Right cardiac atrium (tissue), 5 donors: ENCODE data around the gene CACNA1S. TPM values are rescaled to one million over a fixed set of nuclear protein-coding genes. Genes with fewer than 3 reads are reported as not detected.
A peak's percentile ranks its signal among the peaks of the same experiment; 100 is the strongest.

Source experiments
- ATAC-seq, 2 donors: fragments of 200-7000 bp; cut with Tn5 transposase; one replicate each; pipeline versions ENCODE4 v1.8.0 to v1.9.1; 2020; ENCODE audit warnings: moderate library complexity in 2 of 2, mild to moderate bottlenecking in 1 of 2
- DNase-seq, 3 donors: peaks; one replicate each; pipeline ENCODE4 v3.0.0-alpha.2; 2020
- H3K27ac ChIP-seq: one replicate; pipeline ENCODE4 v1.5.1; 2013; ENCODE audit warnings: mild to moderate bottlenecking, low read length, control low read depth, moderate library complexity
- H3K27me3 ChIP-seq: one replicate; pipeline ENCODE4 v1.6.1; 2013; ENCODE audit not compliant: control insufficient read depth, insufficient read depth
- H3K4me1 ChIP-seq: one replicate; pipeline ENCODE4 v1.6.1; 2013; ENCODE audit warnings: low read length; ENCODE audit not compliant: control insufficient read depth, insufficient read depth
- H3K4me3 ChIP-seq: one replicate; pipeline ENCODE4 v1.5.1; 2013; ENCODE audit warnings: low read length, control low read depth
- H3K9me3 ChIP-seq: one replicate; pipeline ENCODE4 v1.6.1; 2013; ENCODE audit warnings: low read length; ENCODE audit not compliant: control insufficient read depth
- WGBS: extraction: QIAGEN DNeasy Blood & Tissue Kit; methylation state at CpG from one replicate; pipeline ENCODE4 v1.1.7; 2013; 5-methylcytosine and 5-hydroxymethylcytosine counted together
- intact Hi-C, 4 donors: fragments of 100-400 bp; cut with DNase I; formaldehyde crosslinking; loops; one replicate each; pipeline versions ENCODE4 v1.11.0 to v1.14.0; 2022 to 2023
- polyA plus RNA-seq: library from polyadenylated mRNA; stranded (reverse); fragments of 200-250 nt; gene quantifications from one replicate; pipeline ENCODE4 v1.2.3, GENCODE V29; 2013
- total RNA-seq, 4 donors: library from RNA; stranded (reverse); fragmentation: NEBNext Ultra II Directional; extraction: Animal tissue kit (Norgen Biotek cat#: 25700); gene quantifications; one replicate each; pipeline ENCODE4 v1.2.1, GENCODE V29; 2021
- donor health status: healthy with polysubstance abuse.
- donor health status: DM: no; HTN: yes; CAD: no.
- donor health status: DM: no; HTN: no; CAD: no.
- donor health status: DM: no; HTN: yes; CAD: no; lungs with severe emphysema.
- donor health status: DM: yes; HTN: yes; CAD: no.

The CACNA1S gene
- total and polyA plus RNA-seq, 5 donors = 0.06 to 0.09 TPM; not detected in 3

DNA sequence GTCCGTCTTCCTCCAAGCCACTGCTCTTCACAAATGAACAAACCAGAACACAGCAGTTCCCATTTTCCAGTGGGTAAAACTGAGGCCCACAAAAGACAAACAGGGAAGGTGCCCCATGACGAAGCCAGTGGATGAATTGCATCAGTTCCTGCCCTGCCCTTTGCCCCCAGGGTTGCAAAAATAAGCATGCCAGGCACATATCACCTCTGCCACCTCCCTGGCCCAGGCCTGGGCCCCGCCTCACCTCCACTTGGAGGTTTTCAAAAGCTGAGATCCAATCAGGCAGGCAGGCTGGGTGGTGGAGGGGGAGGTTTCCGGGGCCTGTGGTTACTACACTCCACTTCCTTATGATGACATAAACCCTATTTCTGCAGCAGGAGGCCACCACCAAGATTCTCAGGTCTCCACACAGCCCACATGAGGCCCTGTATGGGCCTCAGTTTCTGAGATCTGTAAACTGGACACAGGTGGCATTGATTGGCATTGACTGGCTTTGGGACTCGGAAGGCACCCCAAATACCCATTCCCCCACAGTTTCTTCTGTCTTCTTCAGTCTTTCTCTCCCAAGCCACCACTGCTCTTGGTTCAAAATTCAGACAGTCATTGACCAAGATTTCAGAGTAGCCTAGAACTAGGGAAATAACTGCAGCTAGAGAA is 92.8 kb downstream of the CACNA1S start:
- Histone ChIP-seq H3K27ac (no peak overlapping the region), H3K27me3 (no peaks in the 10 kb centered on the region), H3K9me3 (no peaks in the 10 kb centered on the region), H3K4me3 (no peak overlapping the region), H3K4me1 (no peaks in the 10 kb centered on the region)
- ATAC-seq (no peak), DNase-seq (peak; percentile 42 to 76 (median 75))
- 80% methylated on average over 5 of the region's 5 CpGs for WGBS
- intact Hi-C loops = no loop called here

DNA sequence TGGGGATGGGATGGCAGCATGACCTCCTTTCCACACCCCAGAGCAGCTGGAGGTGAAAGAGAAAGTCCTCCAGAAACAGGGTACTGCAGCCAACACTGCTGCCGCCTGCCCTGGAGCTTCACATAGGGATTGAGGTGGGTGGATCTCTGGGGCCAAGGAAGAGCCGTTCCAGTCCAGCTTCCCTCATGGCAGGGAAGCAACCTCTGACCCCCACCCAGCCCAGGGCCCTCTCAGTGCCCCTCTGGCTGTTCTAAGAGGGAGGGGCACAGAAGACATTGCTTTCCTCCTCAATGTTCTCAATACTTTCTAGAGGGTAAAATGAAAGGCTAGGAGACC is 94.4 kb downstream of the CACNA1S start:
- 83% methylated on average over 2 of the region's 2 CpGs for WGBS
- no peaks in the 10 kb centered on the region for H3K4me1 ChIP-seq
- H3K9me3 ChIP-seq = no peaks in the 10 kb centered on the region
- H3K4me3 ChIP-seq = no peak overlapping the region
- no peak overlapping the region for H3K27ac ChIP-seq
- intact Hi-C loops = no loop called here
- DNase-seq (peak in 1 of 3 donors; percentile 13), ATAC-seq (no peak)
- H3K27me3 ChIP-seq = no peaks in the 10 kb centered on the region

DNA sequence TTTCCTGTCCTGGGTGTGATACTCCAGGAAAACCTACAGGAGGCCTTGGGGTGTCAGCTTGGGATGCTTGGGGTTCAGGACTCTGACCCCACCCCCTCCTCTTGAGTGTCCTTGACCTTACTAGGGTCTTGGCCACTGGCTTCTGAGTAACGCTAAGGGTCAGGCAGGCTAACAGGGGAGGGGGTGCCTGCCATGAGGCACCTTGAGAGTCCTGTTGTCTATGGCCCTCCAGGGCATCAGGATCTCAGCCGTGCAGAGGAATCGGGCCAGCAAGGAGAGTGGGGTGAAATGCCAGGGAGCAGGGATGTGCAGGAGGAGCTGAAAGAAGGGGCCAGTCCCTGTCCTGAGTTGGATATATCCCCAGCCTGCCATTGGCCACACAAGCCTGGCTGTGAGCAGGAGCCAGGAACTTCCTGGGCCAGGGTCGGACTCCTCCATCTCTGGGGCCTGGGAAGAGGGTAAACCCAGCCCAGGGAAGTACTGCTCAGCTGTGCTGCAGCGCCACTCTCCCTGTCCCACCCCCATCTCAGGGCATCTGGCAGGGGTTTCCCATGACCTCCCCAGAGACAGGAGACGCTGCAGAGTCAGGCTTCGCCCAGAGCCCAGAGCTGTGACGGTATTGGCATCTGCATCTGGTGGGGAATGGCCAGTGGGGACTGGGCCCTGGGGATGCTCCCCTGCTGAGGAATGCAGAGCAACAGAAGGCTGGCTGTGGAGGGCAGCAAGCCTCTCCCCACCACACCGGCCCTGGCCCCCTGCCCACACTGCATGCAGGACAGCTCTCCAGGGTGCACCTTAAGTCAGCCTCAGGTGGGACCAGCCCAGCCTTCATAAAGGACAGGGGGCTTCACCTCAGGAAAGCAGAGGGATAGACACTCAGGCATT is 95.0 kb downstream of the CACNA1S start:
- no peak overlapping the region for H3K27ac ChIP-seq
- intact Hi-C loops = no loop called here
- DNase-seq (peak in 2 of 3 donors; percentile 41 to 71), ATAC-seq (no peak)
- H3K27me3 ChIP-seq = no peaks in the 10 kb centered on the region
- H3K4me3 ChIP-seq = no peak overlapping the region
- H3K9me3 ChIP-seq = no peaks in the 10 kb centered on the region
- 70% methylated on average over 9 of the region's 9 CpGs for WGBS
- H3K4me1 ChIP-seq = no peaks in the 10 kb centered on the region

DNA sequence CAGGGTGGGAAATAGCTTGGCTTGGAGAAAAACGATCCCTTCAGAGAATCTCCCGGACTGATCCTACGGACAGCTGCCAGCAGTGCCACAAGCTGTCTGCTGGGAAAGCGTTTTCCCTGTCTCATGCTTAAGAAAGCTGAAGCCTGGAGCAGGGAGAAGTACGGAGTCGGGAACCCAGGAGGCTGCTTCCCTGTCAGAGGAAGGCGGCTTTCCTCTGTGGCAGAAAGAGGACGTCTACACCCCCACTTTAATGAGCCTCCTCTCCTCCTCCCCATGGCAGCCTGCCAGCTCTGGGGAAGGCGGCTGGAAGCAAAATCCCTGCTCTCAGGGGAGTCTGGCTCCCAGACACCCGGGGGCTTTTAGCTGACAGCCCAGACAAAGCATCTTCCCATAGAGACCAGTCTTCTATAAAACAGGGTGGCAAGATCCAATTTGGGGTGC is 96.0 kb downstream of the CACNA1S start:
- no peaks in the 10 kb centered on the region for H3K4me1 ChIP-seq
- no peaks in the 10 kb centered on the region for H3K27me3 ChIP-seq
- no peak overlapping the region for H3K27ac ChIP-seq
- peak; percentile 43 to 82 (median 73) for DNase-seq
- intact Hi-C loops = no loop called here
- H3K4me3 ChIP-seq = no peak overlapping the region
- 9% methylated on average over 10 of the region's 10 CpGs for WGBS
- ATAC-seq = no peak
- H3K9me3 ChIP-seq = no peaks in the 10 kb centered on the region

DNA sequence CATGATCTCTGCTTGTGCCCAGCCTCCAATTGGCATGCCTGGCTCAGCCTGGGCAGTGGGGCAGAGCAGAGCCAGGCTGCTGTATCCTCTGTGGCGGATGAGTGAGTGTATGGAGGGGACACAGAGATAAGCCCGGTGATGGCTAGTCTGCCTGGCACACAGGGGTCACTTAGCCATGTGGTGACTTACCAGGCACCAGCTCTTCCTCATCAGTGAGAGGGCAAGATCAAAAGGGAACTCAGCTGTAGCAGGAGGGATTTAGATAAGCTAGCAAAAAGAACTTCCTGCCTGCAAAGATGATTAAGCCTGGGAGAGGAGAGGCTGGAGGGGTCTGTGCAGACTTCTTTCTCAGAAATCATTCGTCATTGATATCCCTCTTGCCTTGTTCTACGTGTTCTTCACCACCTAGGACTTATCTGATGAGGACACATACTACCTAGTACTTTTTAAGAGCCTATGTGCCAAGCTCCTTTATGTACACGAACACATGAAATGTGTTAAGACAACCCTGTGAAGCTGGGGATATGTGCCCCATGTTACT is 96.6 kb downstream of the CACNA1S start:
- intact Hi-C loops = no loop called here
- 28% methylated on average over 5 of the region's 5 CpGs for WGBS
- Histone ChIP-seq H3K4me1 (no peaks in the 10 kb centered on the region), H3K27me3 (no peaks in the 10 kb centered on the region), H3K9me3 (no peaks in the 10 kb centered on the region), H3K27ac (no peak overlapping the region), H3K4me3 (no peak overlapping the region)
- no peak for ATAC-seq
- peak in 1 of 3 donors; percentile 10 for DNase-seq

DNA sequence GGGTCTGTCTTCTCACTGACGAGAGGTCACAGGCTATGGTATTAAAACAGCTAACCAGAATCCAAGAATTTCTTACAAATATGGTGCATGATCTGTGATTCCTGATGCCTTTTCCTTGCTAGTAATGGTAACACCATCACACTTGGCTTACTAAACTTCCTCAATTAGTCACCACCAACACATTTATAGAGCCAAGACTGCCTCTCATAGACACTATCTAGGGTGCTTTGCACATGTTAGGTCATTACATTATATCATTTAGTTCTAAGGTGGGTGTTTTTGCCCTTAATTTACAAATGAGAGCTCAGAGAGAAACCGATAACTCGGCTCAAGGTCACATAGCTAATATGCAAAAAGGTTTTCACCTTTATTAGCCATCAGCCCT is 97.4 kb downstream of the CACNA1S start:
- DNase-seq = no peak
- H3K27ac ChIP-seq = no peak overlapping the region
- no peaks in the 10 kb centered on the region for H3K27me3 ChIP-seq
- ATAC-seq = no peak
- 83% methylated on average over 3 of the region's 3 CpGs for WGBS
- intact Hi-C loops = no loop called here
- no peaks in the 10 kb centered on the region for H3K4me1 ChIP-seq
- H3K9me3 ChIP-seq = no peaks in the 10 kb centered on the region
- H3K4me3 ChIP-seq = no peak overlapping the region

DNA sequence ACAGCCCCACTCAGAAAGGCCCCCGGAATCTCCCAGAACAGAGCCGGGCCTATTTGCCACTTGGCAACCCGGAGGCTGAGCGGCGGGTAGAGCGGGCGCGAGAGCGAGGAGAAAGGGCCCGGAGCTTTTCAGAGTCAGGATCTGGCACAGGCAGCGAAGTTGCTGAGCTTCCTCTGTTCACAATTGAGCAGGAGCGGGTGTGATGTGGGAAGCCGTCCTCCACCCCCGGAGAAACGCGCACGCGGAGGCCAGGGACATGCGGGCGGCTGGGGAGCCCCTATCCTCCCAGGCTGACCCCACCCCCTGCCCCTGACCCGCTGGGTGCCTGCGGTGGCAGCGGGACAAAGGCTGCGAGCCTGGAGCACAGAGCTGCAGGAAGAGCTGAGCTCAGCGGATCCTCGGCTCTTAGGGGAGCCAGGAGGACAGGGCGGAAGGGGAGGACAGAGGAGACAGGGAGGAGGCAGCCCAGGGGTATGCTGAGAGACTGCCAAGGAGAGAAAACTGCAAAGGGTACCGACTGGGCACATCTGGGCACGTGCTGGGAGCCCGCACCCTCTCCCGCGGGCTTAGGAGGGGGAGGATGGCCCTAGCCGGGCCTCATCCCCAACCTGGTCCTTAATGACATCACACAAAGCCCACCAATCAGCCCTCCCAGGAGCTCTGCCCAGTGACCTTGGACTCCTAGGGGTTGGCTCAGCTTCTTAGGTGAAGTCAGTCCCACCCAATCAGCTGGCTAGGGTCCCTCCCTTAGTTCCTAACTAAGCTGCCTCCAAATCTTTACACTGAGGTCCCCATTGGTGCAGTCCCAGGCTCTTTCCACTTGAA is 98.0 kb downstream of the CACNA1S start:
- peak; percentile 22 to 58 for ATAC-seq
- Histone ChIP-seq H3K9me3 (no peaks in the 10 kb centered on the region), H3K27ac (no peak overlapping the region), H3K4me1 (no peaks in the 10 kb centered on the region), H3K4me3 (no peak overlapping the region), H3K27me3 (no peaks in the 10 kb centered on the region)
- peak in 1 of 3 donors; percentile 52 for DNase-seq
- intact Hi-C loops = no loop called here
- 40% methylated on average over 33 of the region's 33 CpGs for WGBS

DNA sequence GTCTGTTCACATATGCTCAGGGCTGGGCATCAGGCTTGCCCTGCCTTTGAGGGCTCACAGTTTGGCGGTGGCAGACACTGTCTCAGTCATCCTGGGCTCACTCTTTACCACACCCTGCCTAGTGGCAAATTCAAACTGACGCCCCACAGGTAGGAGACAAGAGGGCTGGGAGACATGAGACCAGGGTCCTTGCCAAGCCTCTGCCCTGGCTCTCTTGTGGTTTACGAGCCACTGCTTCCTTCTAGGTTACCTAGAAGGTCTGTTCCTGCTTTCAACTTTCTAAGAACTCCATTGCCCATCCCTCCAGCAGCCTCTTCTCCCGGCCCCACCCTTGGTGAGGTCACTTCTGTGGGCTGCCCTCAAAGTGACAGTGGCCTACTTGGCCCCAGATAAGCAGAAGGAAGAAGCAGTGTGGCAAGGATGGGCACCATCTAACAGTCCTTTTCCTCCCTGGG is 99.2 kb downstream of the CACNA1S start:
- H3K27ac ChIP-seq = no peak overlapping the region
- H3K27me3 ChIP-seq = no peaks in the 10 kb centered on the region
- no peak overlapping the region for H3K4me3 ChIP-seq
- WGBS = 82% methylated on average over 4 of the region's 4 CpGs
- DNase-seq (peak in 1 of 3 donors; percentile 32), ATAC-seq (no peak)
- no peaks in the 10 kb centered on the region for H3K4me1 ChIP-seq
- intact Hi-C loops = no loop called here
- no peaks in the 10 kb centered on the region for H3K9me3 ChIP-seq

DNA sequence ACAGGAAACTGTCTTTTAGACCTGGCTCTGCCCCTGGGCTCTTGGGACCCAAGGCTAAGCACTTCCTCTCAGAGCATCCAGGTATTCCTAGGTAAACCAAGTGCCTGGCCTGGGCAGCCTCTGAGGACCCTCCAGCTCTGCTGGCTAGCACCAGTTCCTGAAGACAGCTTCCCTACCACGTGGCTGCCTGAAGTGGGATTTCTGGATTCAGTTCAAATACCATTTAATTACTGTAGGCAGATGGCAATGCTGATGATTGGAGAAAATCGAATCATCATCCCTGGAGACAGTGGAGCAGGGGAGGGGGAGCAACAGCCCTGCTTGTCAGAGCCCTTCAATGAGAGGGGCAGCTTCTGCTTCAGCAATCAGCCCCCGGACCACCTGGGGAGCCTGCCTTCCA is 100.6 kb downstream of the CACNA1S start:
- H3K27me3 ChIP-seq = no peaks in the 10 kb centered on the region
- no peak for ATAC-seq
- no peaks in the 10 kb centered on the region for H3K4me1 ChIP-seq
- 49% methylated on average over 3 of the region's 3 CpGs for WGBS
- H3K9me3 ChIP-seq = no peaks in the 10 kb centered on the region
- intact Hi-C loops = no loop called here
- peak in 1 of 3 donors; percentile 29 for DNase-seq
- no peak overlapping the region for H3K27ac ChIP-seq
- H3K4me3 ChIP-seq = no peak overlapping the region

DNA sequence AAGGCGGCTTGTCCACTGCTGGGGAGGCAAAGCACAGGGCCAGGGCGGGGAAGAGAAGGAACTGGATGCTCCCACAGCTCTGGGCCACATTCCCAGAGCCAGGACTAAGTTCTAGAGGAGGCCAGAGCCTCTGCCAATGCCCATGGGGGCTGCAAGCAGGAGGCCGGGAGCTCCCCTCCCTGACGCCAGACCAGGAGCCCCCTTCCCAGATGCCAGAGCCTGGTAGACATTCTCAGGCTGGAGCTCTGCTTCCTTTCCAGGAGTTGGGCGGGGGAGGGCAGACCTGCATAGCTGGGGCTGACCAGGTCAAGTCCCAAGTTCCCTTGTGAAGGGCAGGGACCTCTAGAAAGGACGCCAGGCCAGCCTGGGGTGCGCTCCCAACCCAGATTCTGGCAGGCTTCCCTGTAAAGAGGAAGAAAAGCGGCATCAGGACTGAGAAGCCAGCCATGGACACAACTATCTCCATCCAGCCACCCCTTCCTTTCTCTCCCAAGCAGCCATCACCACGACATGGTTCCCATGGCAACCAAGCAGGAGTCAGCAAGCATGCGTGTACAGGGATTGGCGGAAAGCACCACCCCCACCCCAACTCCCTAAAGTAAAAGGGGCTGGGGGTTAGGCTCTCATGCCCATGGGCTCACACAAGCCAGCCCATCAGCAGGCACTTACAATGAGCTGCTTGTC is 102.1 kb downstream of the CACNA1S start:
- 82% methylated on average over 11 of the region's 11 CpGs for WGBS
- DNase-seq = peak in 1 of 3 donors; percentile 12

More for the DNA sequence above, 102.1 kb downstream of the CACNA1S start:
- Histone ChIP-seq H3K9me3 (no peaks in the 10 kb centered on the region), H3K27ac (no peak overlapping the region), H3K27me3 (no peaks in the 10 kb centered on the region), H3K4me1 (no peaks in the 10 kb centered on the region), H3K4me3 (no peak overlapping the region)
- intact Hi-C loops = no loop called here
- no peak for ATAC-seq
